BLaER1 (cell line): ENCODE results near the gene PACSIN2.
"Not testable (repeated sequence)": the region's sequence is repeated elsewhere in the genome, so short reads cannot be mapped to it uniquely, and the experiment has no call there.

Experiments
- H3K27ac ChIP-seq: shearing (Covaris generic); formaldehyde crosslinking; 2 replicates; pipeline ENCODE4 v1.8.1; 2022
- H3K27me3 ChIP-seq: shearing (Covaris generic); formaldehyde crosslinking; 2 replicates; pipeline ENCODE4 v1.8.1; 2022
- H3K36me3 ChIP-seq: shearing (Covaris generic); formaldehyde crosslinking; 2 replicates; pipeline ENCODE4 v1.8.1; 2022
- H3K4me1 ChIP-seq: shearing (Covaris generic); formaldehyde crosslinking; 2 replicates; pipeline ENCODE4 v1.8.1; 2022
- H3K4me2 ChIP-seq: shearing (Covaris generic); formaldehyde crosslinking; 2 replicates; pipeline ENCODE4 v1.8.1; 2022
- H3K4me3 ChIP-seq: shearing (Covaris generic); formaldehyde crosslinking; 2 replicates; pipeline ENCODE4 v1.8.1; 2022
- H3K9ac ChIP-seq: shearing (Covaris generic); formaldehyde crosslinking; 2 replicates; pipeline ENCODE4 v1.8.1; 2022
- H3K9me3 ChIP-seq: shearing (Covaris generic); formaldehyde crosslinking; 2 replicates; pipeline ENCODE4 v1.8.1; 2022
- H4K20me1 ChIP-seq: shearing (Covaris generic); formaldehyde crosslinking; 2 replicates; pipeline ENCODE4 v1.8.1; 2022
- Cebpa-rat ChIP-seq: shearing (Covaris generic); IDR thresholded peaks from 2 replicates; pipeline ENCODE4 v1.8.1; 2022

The PACSIN2 gene

DNA sequence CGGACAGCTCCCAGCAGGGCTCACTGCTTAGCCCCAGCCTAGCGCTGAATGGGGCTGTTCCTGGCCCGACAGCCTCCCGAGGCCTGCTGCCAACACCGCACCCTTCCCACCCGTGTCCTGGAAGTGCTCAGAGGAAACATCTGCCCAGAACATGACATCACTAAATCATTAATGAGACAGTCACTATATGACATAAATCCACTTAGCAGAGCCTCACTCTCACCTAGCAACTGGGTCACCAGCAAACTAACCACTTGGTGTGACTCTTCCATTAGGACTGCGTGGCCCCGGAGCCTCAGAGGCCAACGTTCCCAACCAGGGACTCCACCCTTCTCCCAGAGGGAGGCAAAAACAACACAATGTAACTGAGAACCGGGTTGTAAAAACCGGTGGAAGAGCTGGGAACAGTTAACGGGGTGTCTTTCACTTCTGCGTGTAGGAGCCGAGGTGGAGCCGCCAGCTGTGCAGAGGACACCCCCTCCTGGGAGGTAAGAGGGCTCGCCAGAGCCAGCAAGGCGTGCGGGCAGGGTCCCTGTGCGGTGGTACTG is 21.4 kb upstream of the PACSIN2 start:
- TF ChIP-seq Cebpa-rat, result no peak
- H3K4me1 ChIP-seq, result peaks cover 30% of the 10 kb centered on the region
- no peak overlapping the region for H3K9ac ChIP-seq
- no peaks in the 10 kb centered on the region for H3K36me3 ChIP-seq
- no peak overlapping the region for H3K4me3 ChIP-seq
- H3K9me3 ChIP-seq, result no peaks in the 10 kb centered on the region
- H3K27ac ChIP-seq, result no peak overlapping the region
- H3K4me2 ChIP-seq, result peak overlapping the region; percentile 59
- no peaks in the 10 kb centered on the region for H4K20me1 ChIP-seq
- no peaks in the 10 kb centered on the region for H3K27me3 ChIP-seq

DNA sequence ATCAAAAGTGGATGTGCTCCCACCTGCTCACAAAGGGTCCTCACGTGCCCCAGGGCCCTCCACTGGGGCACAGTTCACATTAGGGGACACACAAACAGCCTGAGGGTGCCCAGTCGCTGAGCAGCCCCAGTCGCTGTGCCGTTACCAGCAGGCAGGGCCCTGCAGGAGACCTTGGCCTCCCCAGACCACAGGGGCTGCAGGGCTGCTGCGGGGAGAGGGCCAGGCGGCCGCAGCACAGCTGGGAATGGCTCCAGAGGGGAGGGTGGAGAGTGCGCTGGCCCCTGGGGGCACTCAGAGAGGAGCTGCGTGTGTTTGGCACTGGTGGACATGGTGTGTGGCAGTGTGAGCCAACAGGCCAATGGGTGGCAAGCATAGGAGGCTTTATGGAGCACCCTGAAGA is 20.3 kb upstream of the PACSIN2 start:
- Histone ChIP-seq H3K9me3 (no peaks in the 10 kb centered on the region), H3K4me1 (peaks cover 30% of the 10 kb centered on the region), H4K20me1 (no peaks in the 10 kb centered on the region), H3K27ac (no peak overlapping the region), H3K4me3 (no peak overlapping the region), H3K27me3 (no peaks in the 10 kb centered on the region), H3K36me3 (no peaks in the 10 kb centered on the region), H3K9ac (no peak overlapping the region), H3K4me2 (peak overlapping the region; percentile 59)
- no peak for TF ChIP-seq Cebpa-rat

DNA sequence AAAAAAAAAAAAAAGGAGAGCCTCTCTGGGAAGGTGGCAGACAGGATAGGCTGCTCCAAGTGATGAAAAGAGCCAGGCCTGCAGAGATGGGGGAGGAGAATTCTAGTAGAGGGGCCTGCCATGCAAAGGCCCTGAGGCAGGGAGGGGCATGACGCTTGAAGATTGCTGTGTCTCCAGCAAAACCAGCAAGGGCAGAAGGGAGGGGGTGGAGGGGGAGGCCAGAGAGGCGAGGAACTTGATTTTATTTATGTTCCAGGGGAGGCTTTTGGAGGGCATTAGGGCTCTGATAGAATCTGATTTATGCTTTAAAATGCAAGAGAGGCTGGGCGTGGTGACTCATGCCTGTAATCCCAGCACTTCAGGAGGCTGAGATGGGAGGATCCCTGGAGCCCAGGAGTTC is 16.7 kb upstream of the PACSIN2 start:
- H3K27me3 ChIP-seq, result no peaks in the 10 kb centered on the region
- no peaks in the 10 kb centered on the region for H4K20me1 ChIP-seq
- H3K9ac ChIP-seq, result no peak overlapping the region
- no peak overlapping the region for H3K4me3 ChIP-seq
- no peak for TF ChIP-seq Cebpa-rat
- no peak overlapping the region for H3K4me2 ChIP-seq
- peaks cover 28% of the 10 kb centered on the region for H3K4me1 ChIP-seq
- no peak overlapping the region for H3K27ac ChIP-seq
- H3K9me3 ChIP-seq, result no peaks in the 10 kb centered on the region
- no peaks in the 10 kb centered on the region for H3K36me3 ChIP-seq

DNA sequence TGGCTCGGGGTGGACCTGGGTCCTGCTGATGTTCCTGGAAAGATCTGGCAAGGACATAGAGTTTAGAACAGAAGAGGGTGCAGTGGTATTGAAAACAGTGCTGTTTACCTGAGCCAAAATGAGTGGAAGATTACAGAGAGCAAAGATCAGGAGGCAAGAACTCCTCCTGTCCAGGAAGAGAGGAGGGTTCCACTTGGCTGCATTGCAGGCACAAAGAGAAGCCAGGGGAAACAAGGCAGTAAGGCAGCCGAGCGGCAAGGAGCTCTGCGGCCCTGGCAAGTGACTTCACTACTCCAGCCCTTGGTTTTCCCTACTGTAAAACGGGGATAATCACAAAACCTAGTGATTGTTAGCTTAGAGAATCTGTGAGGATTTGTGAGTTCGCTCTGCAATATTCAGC is 3.7 kb upstream of the PACSIN2 start:
- TF ChIP-seq Cebpa-rat, result no peak
- Histone ChIP-seq H3K9ac (no peak overlapping the region), H3K27me3 (no peaks in the 10 kb centered on the region)

DNA sequence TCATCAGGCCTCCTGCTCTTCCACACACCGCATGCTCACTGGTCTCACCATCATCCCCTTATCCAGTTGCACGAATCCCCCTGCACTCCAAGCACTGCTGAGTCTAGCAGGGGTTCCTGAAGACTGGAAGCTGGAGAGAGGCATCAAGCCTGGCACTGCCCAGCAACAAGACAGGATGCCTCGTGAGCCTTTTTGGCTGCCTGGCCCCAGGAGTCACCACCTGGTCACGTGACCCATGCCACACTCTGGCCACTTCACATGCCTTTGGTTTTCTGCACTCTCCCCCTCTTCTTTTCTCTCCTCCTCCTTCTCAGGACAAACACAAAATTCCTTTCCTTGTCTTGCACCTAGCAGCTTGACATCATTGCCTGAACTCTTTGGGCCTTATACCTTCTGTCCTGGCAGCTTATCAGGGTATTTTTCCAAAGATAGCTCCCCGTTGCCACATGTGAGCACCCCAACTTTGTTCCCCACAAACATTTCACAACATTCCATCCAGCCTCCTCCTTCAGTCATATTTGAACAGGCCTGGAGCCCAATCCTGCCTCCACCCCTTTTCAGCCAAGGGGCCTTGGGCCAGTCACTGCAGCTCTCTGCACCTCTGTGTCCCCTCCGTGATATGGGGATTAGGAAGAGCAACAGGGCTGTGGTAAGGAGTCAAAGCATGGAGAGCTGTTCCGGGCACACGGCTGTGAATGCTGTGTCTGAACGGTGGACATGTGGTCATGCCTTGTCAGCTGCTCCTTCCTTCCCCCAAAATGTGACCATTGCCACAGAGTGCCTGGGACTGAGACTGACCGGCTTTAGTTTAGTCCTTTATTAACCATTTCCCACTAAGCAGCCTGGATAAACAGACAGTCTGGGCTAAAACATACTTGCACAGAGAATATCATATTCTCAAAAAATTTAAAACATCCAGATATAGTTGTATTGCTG is 2.8 kb upstream of the PACSIN2 start:
- no peak overlapping the region for H3K27ac ChIP-seq
- H3K9ac ChIP-seq, result no peak overlapping the region
- H3K4me1 ChIP-seq, result peaks cover 44% of the 10 kb centered on the region

More for the DNA sequence above, 3.7 kb upstream of the PACSIN2 start:
- peaks cover 36% of the 10 kb centered on the region for H3K4me1 ChIP-seq
- no peak overlapping the region for H3K4me3 ChIP-seq
- peaks cover 9% of the 10 kb centered on the region for H4K20me1 ChIP-seq
- peak overlapping the region; percentile 50 for H3K4me2 ChIP-seq
- H3K36me3 ChIP-seq, result no peaks in the 10 kb centered on the region
- no peak overlapping the region for H3K27ac ChIP-seq
- H3K9me3 ChIP-seq, result no peaks in the 10 kb centered on the region

GRCh38 chr22:43016150-43016549 is 1.2 kb upstream of the PACSIN2 start:
- H3K9ac ChIP-seq, H3K36me3 ChIP-seq, H3K27ac ChIP-seq, H3K4me3 ChIP-seq, H3K9me3 ChIP-seq, H3K27me3 ChIP-seq: not testable (repeated sequence)
- Histone ChIP-seq H3K4me1 (peaks cover 61% of the 10 kb centered on the region), H4K20me1 (peaks cover 34% of the 10 kb centered on the region), H3K4me2 (peak overlapping the region; percentile 93)

More for the DNA sequence above, 2.8 kb upstream of the PACSIN2 start:
- H3K9me3 ChIP-seq, result no peaks in the 10 kb centered on the region
- no peak overlapping the region for H3K4me3 ChIP-seq
- H4K20me1 ChIP-seq, result peaks cover 17% of the 10 kb centered on the region
- no peak for TF ChIP-seq Cebpa-rat
- H3K27me3 ChIP-seq, result no peaks in the 10 kb centered on the region
- H3K4me2 ChIP-seq, result peak overlapping the region; percentile 50
- H3K36me3 ChIP-seq, result no peaks in the 10 kb centered on the region

GRCh38 chr22:43015677-43016042 is 711 bp upstream of the PACSIN2 start:
- no peaks in the 10 kb centered on the region for H3K36me3 ChIP-seq
- peak overlapping the region; percentile 93 for H3K4me2 ChIP-seq
- peaks cover 63% of the 10 kb centered on the region for H3K4me1 ChIP-seq
- H4K20me1 ChIP-seq, result peaks cover 38% of the 10 kb centered on the region
- no peaks in the 10 kb centered on the region for H3K27me3 ChIP-seq
- no peaks in the 10 kb centered on the region for H3K9me3 ChIP-seq
- H3K9ac ChIP-seq, result peak overlapping the region; percentile 77
- H3K27ac ChIP-seq, result no peak overlapping the region; the same call in 1 of the 2 replicates
- no peak for TF ChIP-seq Cebpa-rat
- peak overlapping the region; percentile 89 for H3K4me3 ChIP-seq

DNA sequence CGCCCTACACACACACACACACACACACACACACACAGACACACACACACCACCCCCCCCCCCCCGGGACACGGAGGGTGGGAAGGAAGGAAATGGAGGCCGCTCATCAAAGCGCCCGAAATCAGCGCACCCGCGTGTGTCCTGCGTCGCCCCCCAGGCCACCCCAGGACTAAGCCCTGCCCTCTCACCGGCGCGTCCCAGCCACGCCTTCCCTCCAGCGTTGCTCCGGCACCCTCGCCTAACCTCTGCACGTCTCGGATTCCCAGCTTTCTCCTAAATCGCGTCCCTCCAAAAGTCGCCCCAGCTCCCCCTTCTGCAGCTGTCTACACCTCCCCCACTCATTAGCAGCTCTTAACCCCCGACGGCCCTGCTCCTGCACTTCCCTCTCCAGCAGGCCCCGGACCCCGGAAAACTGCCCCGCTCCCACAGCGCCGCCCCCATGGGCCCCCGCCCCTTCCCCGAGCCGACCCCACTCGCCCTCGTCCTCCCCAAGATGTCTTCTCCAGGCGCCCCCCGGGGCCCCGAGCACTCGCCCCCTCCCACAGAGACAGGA is 557 bp downstream of the PACSIN2 start:
- no peak for TF ChIP-seq Cebpa-rat

GRCh38 chr22:43013355-43014315 is 1.3 kb downstream of the PACSIN2 start:
- Histone ChIP-seq H3K9ac (peak overlapping the region; percentile 84), H3K27ac (peak overlapping the region; percentile 81), H3K9me3 (no peaks in the 10 kb centered on the region), H3K36me3 (no peaks in the 10 kb centered on the region), H3K27me3 (no peaks in the 10 kb centered on the region), H3K4me3 (peak overlapping the region; percentile 89), H4K20me1 (peaks cover 59% of the 10 kb centered on the region), H3K4me1 (peaks cover 53% of the 10 kb centered on the region), H3K4me2 (peak overlapping the region; percentile 82)
- TF ChIP-seq Cebpa-rat, result no peak

More for the DNA sequence above, 557 bp downstream of the PACSIN2 start:
- H3K27ac ChIP-seq, result peak overlapping the region; percentile 81
- no peaks in the 10 kb centered on the region for H3K27me3 ChIP-seq
- peak overlapping the region; percentile 89 for H3K4me3 ChIP-seq
- H4K20me1 ChIP-seq, result peaks cover 51% of the 10 kb centered on the region
- no peaks in the 10 kb centered on the region for H3K36me3 ChIP-seq
- no peaks in the 10 kb centered on the region for H3K9me3 ChIP-seq
- peaks cover 60% of the 10 kb centered on the region for H3K4me1 ChIP-seq
- H3K9ac ChIP-seq, result peak overlapping the region; percentile 84
- H3K4me2 ChIP-seq, result peak overlapping the region; percentile 82
